HCT116 (cell line): Measurements from ENCODE around the gene PRDM9. TPM values are rescaled to one million over a fixed set of nuclear protein-coding genes. Genes with fewer than 3 reads are reported as not detected.

Source experiments
- ATAC-seq: fragments of 200-7000 bp; cut with Tn5 transposase; 2 replicates; pipeline ENCODE4 v1.9.1; 2020; ENCODE audit warnings: mild to moderate bottlenecking, moderate library complexity
- BruUV-seq: library from RNA; stranded (reverse); fragments of 400-500 nt; replicated peaks from 2 replicates; lab custom pipeline; 2021; lab: Mats Ljungman, UMichigan
- CTCF ChIA-PET: fragments of 300-600 bp; sonication (Branson Sonifier 250); formaldehyde crosslinking; loops from one replicate; lab custom pipeline; 2021; ENCODE audit warnings: antibody characterized with exemption; lab: Charles Lee
- POLR2A ChIA-PET: fragments of 300-600, 350-600 bp; sonication (Branson Sonifier 250); formaldehyde crosslinking; loops from one replicate; lab custom pipeline; 2021; ENCODE audit warnings: antibody characterized with exemption; lab: Charles Lee
- RAD21 ChIA-PET, 2 experiments: fragments of 300-600 bp; sonication (Branson Sonifier 250); formaldehyde crosslinking; loops; one replicate each; lab custom pipeline; 2023; ENCODE audit warnings: low total read pairs in 2 of 2; ENCODE audit not compliant: uncharacterized antibody in 2 of 2, unreplicated experiment in 2 of 2, low non-redundant PET in 1 of 2; lab: Charles Lee
- DNase-seq: peaks from one replicate; pipeline ENCODE4 v3.0.0-alpha.2; 2010; ENCODE audit warnings: low read depth, low spot score
- H2AFZ ChIP-seq: fragments of 200-600 bp; shearing (Covaris generic), sonication (generic); 2 replicates; pipeline ENCODE4 v1.6.1; 2017; ENCODE audit warnings: low read depth, mixed run types, mixed read lengths, antibody characterized with exemption, low read length; ENCODE audit not compliant: poor library complexity, severe bottlenecking
- H3K27ac ChIP-seq: 2 replicates; pipeline ENCODE4 v1.5.1; 2012; ENCODE audit warnings: low read depth, low read length
- H3K27me3 ChIP-seq: fragments of 200-600 bp; sonication (generic); 2 replicates; pipeline ENCODE4 v1.6.1; 2016; ENCODE audit warnings: mixed run types, low read length, mixed read lengths; ENCODE audit not compliant: insufficient read depth
- H3K36me3 ChIP-seq, 2 experiments: fragments of 200-500 bp in 1 of 2; fragments of 200-600 bp in 1 of 2; sonication (Bioruptor generic) in 1 of 2; sonication (generic) in 1 of 2; 2 replicates each; pipeline versions ENCODE4 v1.5.1 to v1.6.1; 2014 to 2016; ENCODE audit warnings: low read length in 2 of 2, inconsistent platforms in 1 of 2, mixed read lengths in 1 of 2, mixed run types in 1 of 2; ENCODE audit not compliant: insufficient read depth in 2 of 2, control insufficient read depth in 1 of 2
- H3K4me1 ChIP-seq, 2 experiments: fragments of 200-600 bp in 1 of 2; sonication (generic) in 1 of 2; 2 replicates each; pipeline versions ENCODE4 v1.5.1 to v1.6.1; 2012 to 2017; ENCODE audit warnings: low read length in 2 of 2, inconsistent platforms in 1 of 2, mild to moderate bottlenecking in 1 of 2, mixed read lengths in 1 of 2, mixed run types in 1 of 2, moderate library complexity in 1 of 2; ENCODE audit not compliant: insufficient read depth in 2 of 2, control insufficient read depth in 1 of 2
- H3K4me2 ChIP-seq: fragments of 200-600 bp; sonication (generic); 2 replicates; pipeline ENCODE4 v1.6.1; 2017; ENCODE audit warnings: mixed run types, low read length, mixed read lengths
- H3K4me3 ChIP-seq, 2 experiments: fragments of 200-600 bp in 1 of 2; sonication (generic) in 1 of 2; replicated peaks in 1 of 2; 2 replicates each; pipeline ENCODE4 v1.5.1; 2011 to 2016; ENCODE audit warnings: low read length in 2 of 2, control low read depth in 1 of 2, low read depth in 1 of 2, mild to moderate bottlenecking in 1 of 2, mixed read lengths in 1 of 2, mixed run types in 1 of 2
- H3K79me2 ChIP-seq: fragments of 200-600 bp; sonication (generic); 2 replicates; pipeline ENCODE4 v1.6.1; 2017; ENCODE audit warnings: mild to moderate bottlenecking, mixed run types, low read length, moderate library complexity, mixed read lengths; ENCODE audit not compliant: insufficient read depth
- H3K9ac ChIP-seq: fragments of 200-600 bp; sonication (generic); 2 replicates; pipeline ENCODE4 v1.6.1; 2016; ENCODE audit warnings: low read length, mixed read lengths
- H3K9me2 ChIP-seq: fragments of 200-600 bp; sonication (generic), shearing (Covaris generic); 2 replicates; pipeline ENCODE4 v1.6.1; 2017; ENCODE audit warnings: mixed run types, mild to moderate bottlenecking, moderate library complexity; ENCODE audit not compliant: insufficient read depth
- H3K9me3 ChIP-seq, 2 experiments: fragments of 200-500 bp in 1 of 2; fragments of 200-600 bp in 1 of 2; sonication (Bioruptor generic) in 1 of 2; sonication (generic) in 1 of 2; 2 replicates each; pipeline ENCODE4 v1.6.1; 2014 to 2017; ENCODE audit warnings: low read length in 2 of 2, mixed read lengths in 2 of 2, inconsistent platforms in 1 of 2, low read depth in 1 of 2, mild to moderate bottlenecking in 1 of 2, mixed run types in 1 of 2, moderate library complexity in 1 of 2; ENCODE audit not compliant: control insufficient read depth in 1 of 2, insufficient read depth in 1 of 2
- H4K20me1 ChIP-seq: fragments of 200-600 bp; sonication (generic), shearing (Covaris generic); 2 replicates; pipeline ENCODE4 v1.6.1; 2017; ENCODE audit warnings: mixed run types, mild to moderate bottlenecking, moderate library complexity; ENCODE audit not compliant: insufficient read depth
- ATF3 ChIP-seq: IDR thresholded peaks from 2 replicates; pipeline ENCODE4 v1.6.1; 2012
- CBX3 ChIP-seq: IDR thresholded peaks from 2 replicates; pipeline ENCODE4 v1.6.1; 2012; ENCODE audit warnings: low read depth
- CEBPB ChIP-seq: IDR thresholded peaks from 2 replicates; pipeline ENCODE4 v1.6.1; 2012; ENCODE audit warnings: low read depth
- CTCF ChIP-seq, 3 experiments: fragments of 200-600 bp in 1 of 3; sonication (generic) in 1 of 3; IDR thresholded peaks in 2 of 3; conservative IDR thresholded peaks in 1 of 3; 2 replicates each; pipeline ENCODE4 v1.5.1; 2012 to 2017; ENCODE audit warnings: low read depth in 2 of 3, low read length in 2 of 3, antibody characterized with exemption in 1 of 3, borderline replicate concordance in 1 of 3, control low read depth in 1 of 3, mild to moderate bottlenecking in 1 of 3, mixed read lengths in 1 of 3, mixed run types in 1 of 3, moderate library complexity in 1 of 3; ENCODE audit not compliant: insufficient read depth in 1 of 3
- ELF1 ChIP-seq: IDR thresholded peaks from 2 replicates; pipeline ENCODE4 v1.6.1; 2012; ENCODE audit warnings: low read depth, borderline replicate concordance
- EZH2 ChIP-seq: fragments of 200-600 bp; sonication (generic); IDR thresholded peaks from 2 replicates; pipeline ENCODE4 v1.6.1; 2017; ENCODE audit warnings: antibody characterized with exemption, mixed run types
- FOSL1 ChIP-seq: IDR thresholded peaks from 2 replicates; pipeline ENCODE4 v1.6.1; 2012; ENCODE audit warnings: low read depth
- JUND ChIP-seq: IDR thresholded peaks from 2 replicates; pipeline ENCODE4 v1.6.1; 2012
- MAX ChIP-seq: IDR thresholded peaks from 2 replicates; pipeline ENCODE4 v1.6.1; 2012
- POLR2A ChIP-seq: IDR thresholded peaks from 2 replicates; pipeline ENCODE4 v1.7.0; 2011; ENCODE audit warnings: borderline replicate concordance; ENCODE audit not compliant: insufficient read depth, insufficient read length; ENCODE audit errors: extremely low read depth
- POLR2AphosphoS5 ChIP-seq: IDR thresholded peaks from 2 replicates; pipeline ENCODE4 v1.6.1; 2011; ENCODE audit warnings: mild to moderate bottlenecking, low read depth, low read length, moderate library complexity
- REST ChIP-seq: IDR thresholded peaks from 2 replicates; pipeline ENCODE4 v1.6.1; 2012; ENCODE audit warnings: low read depth
- SIN3A ChIP-seq: IDR thresholded peaks from 2 replicates; pipeline ENCODE4 v1.6.1; 2012; ENCODE audit warnings: low read depth
- SP1 ChIP-seq: IDR thresholded peaks from 2 replicates; pipeline ENCODE4 v1.6.1; 2012; ENCODE audit warnings: low read depth
- ZBTB33 ChIP-seq: IDR thresholded peaks from 2 replicates; pipeline ENCODE4 v1.6.1; 2011; ENCODE audit warnings: mild to moderate bottlenecking, low read length, moderate library complexity; ENCODE audit not compliant: insufficient replicate concordance; ENCODE audit errors: extremely low read depth
- intact Hi-C: fragments of 100-400 bp; cut with micrococcal nuclease; formaldehyde crosslinking; loops from 2 replicates; pipeline ENCODE4 v1.10.0; 2022
- total RNA-seq: library from RNA; stranded (reverse); gene quantifications from one replicate; pipeline ENCODE4 v1.2.1, GENCODE V29; 2021; ENCODE audit not compliant: unreplicated experiment

The PRDM9 gene
- total RNA-seq, 1 experiment from 2014 or later: not detected

- Histone ChIP-seq H3K36me3 (no peaks in the 10 kb centered on the region), H3K4me1 (no peaks in the 10 kb centered on the region), H4K20me1 (no peaks in the 10 kb centered on the region), H3K9ac (no peak overlapping the region), H3K9me3 (peaks cover 1 to 8% of the 10 kb centered on the region in 2 experiments; a peak in 2 of 4 replicates), H3K4me2 (no peak overlapping the region), H3K27ac (no peak overlapping the region), H3K79me2 (no peaks in the 10 kb centered on the region), H3K4me3 (no peak overlapping the region), H3K27me3 (no peaks in the 10 kb centered on the region), H3K9me2 (no peaks in the 10 kb centered on the region), H2AFZ (no peak overlapping the region)
- TF ChIP-seq ELF1 (no peak), ATF3 (no peak), MAX (no peak), CBX3 (no peak), CTCF (IDR thresholded peaks at IDR 0.05 in 2 of 3, conservative IDR thresholded peaks at IDR 0.05 in 1 of 3; ENCODE audit: borderline replicate concordance in 1 of 3, insufficient read depth in 1 of 3, low read depth in 2 of 3, low read length in 2 of 3) (no peak), SP1 (no peak), REST (no peak), SIN3A (no peak), JUND (no peak), FOSL1 (no peak), POLR2AphosphoS5 (no peak), POLR2A (no peak), CEBPB (no peak), ZBTB33 (no peak), EZH2 (no peak)
- POLR2A ChIA-PET: no interaction called here
- DNase-seq (no peak), ATAC-seq (no peak)
- BruUV-seq: no TSS peak
- CTCF ChIA-PET: no interaction called here
- intact Hi-C loops: no loop called here
- RAD21 ChIA-PET: no interaction called here
Measured at GRCh38 chr5:23523031-23523430, 15.6 kb downstream of the PRDM9 start.
